HepG2 (cell line): ENCODE measurements around the gene ENTHD1. TPM values are rescaled to one million over a fixed set of nuclear protein-coding genes. Genes with fewer than 3 reads are reported as not detected.

ENCODE experiments used
- ATAC-seq: fragments of 200-7000 bp; cut with Tn5 transposase; 3 replicates; pipeline ENCODE4 v1.9.1; 2020; ENCODE audit warnings: mild to moderate bottlenecking, moderate library complexity
- BruUV-seq: library from RNA; stranded (reverse); fragments of 400-500 nt; replicated peaks from 2 replicates; lab custom pipeline; 2021; lab: Mats Ljungman, UMichigan
- CTCF ChIA-PET: fragments of 300-600 bp; formaldehyde crosslinking; extraction: SDS; loops from one replicate; lab custom pipeline; 2021; ENCODE audit warnings: low total read pairs, inconsistent platforms, low intra/inter-chr PET ratio; lab: Yijun Ruan, JAX
- POLR2A ChIA-PET: fragments of 350-600 bp; sonication (Branson Sonifier 250); formaldehyde crosslinking; loops from one replicate; lab custom pipeline; 2020; ENCODE audit warnings: antibody characterized with exemption, inconsistent platforms; lab: Yijun Ruan, JAX
- DNase-seq: peaks from one replicate; pipeline ENCODE4 v3.0.0-alpha.2; 2015; ENCODE audit warnings: low spot score
- FAIRE-seq: peaks from 3 replicates; lab custom pipeline; 2011; peaks lifted over from hg19 to GRCh38; lab: Jason Lieb, UNC
- H2AFZ ChIP-seq: one replicate; pipeline ENCODE4 v1.6.1; 2011; ENCODE audit warnings: low read length, inconsistent platforms
- H3K27ac ChIP-seq: fragments of 300-600 bp; 3 replicates; pipeline ENCODE4 v1.8.0; 2011; ENCODE audit warnings: mixed run types, mild to moderate bottlenecking, mixed read lengths, low read length, inconsistent platforms; ENCODE audit not compliant: insufficient read depth; ENCODE audit errors: extremely low read length
- H3K27me3 ChIP-seq, 2 experiments: fragments of 200-600 bp in 1 of 2; 2 replicates in 1 of 2; 3 replicates in 1 of 2; pipeline versions ENCODE4 v1.6.0 to v1.8.0; 2011; ENCODE audit warnings: low read length in 2 of 2, mild to moderate bottlenecking in 2 of 2, moderate library complexity in 2 of 2, inconsistent platforms in 1 of 2; ENCODE audit not compliant: insufficient read depth in 2 of 2, control insufficient read depth in 1 of 2
- H3K36me3 ChIP-seq, 2 experiments: fragments of 200-600 bp in 1 of 2; replicated peaks in 1 of 2; 2 replicates in 1 of 2; 3 replicates in 1 of 2; pipeline versions ENCODE4 v1.5.1 to v1.8.0; 2011; ENCODE audit warnings: low read length in 2 of 2, inconsistent platforms in 1 of 2; ENCODE audit not compliant: insufficient read depth in 2 of 2, control insufficient read depth in 1 of 2
- H3K4me1 ChIP-seq: 2 replicates; pipeline ENCODE4 v1.5.1; 2012; ENCODE audit warnings: low read length, inconsistent platforms; ENCODE audit not compliant: insufficient read depth
- H3K4me2 ChIP-seq: 2 replicates; pipeline ENCODE4 v1.6.0; 2011; ENCODE audit warnings: low read depth, low read length, inconsistent platforms
- H3K4me3 ChIP-seq, 3 experiments: fragments of 200-600 bp in 1 of 3; sonication (generic), shearing (Covaris generic) in 1 of 3; replicated peaks in 1 of 3; 2 replicates each; pipeline ENCODE4 v1.5.1; 2011 to 2016; ENCODE audit warnings: low read length in 3 of 3, inconsistent platforms in 2 of 3, low read depth in 2 of 3, mild to moderate bottlenecking in 2 of 3, control low read depth in 1 of 3, mixed read lengths in 1 of 3; ENCODE audit not compliant: insufficient read depth in 1 of 3
- H3K79me2 ChIP-seq: one replicate; pipeline ENCODE4 v1.6.1; 2011; ENCODE audit warnings: low read length, inconsistent platforms; ENCODE audit not compliant: insufficient read depth
- H3K9ac ChIP-seq: 2 replicates; pipeline ENCODE4 v1.6.0; 2011; ENCODE audit warnings: mild to moderate bottlenecking, low read depth, low read length, inconsistent platforms; ENCODE audit not compliant: insufficient read depth
- H3K9me3 ChIP-seq: 2 replicates; pipeline ENCODE4 v1.5.1; 2012; ENCODE audit warnings: mild to moderate bottlenecking, low read length
- H4K20me1 ChIP-seq: 2 replicates; pipeline ENCODE4 v1.6.0; 2011; ENCODE audit warnings: inconsistent platforms, mild to moderate bottlenecking, low read length, moderate library complexity; ENCODE audit not compliant: insufficient read depth
- ASH2L ChIP-seq: fragments of 300-600, 200-600 bp; sonication (generic); IDR thresholded peaks from 2 replicates; pipeline ENCODE4 v1.7.0; 2017; ENCODE audit warnings: low read depth, mild to moderate bottlenecking, moderate library complexity, mixed read lengths, low read length; ENCODE audit not compliant: insufficient read length
- E2F5 ChIP-seq: sonication (generic); formaldehyde crosslinking; conservative IDR thresholded peaks from 2 replicates; pipeline ENCODE4 v1.4.0; 2020; ENCODE audit warnings: missing genetic modification reagents
- KDM4B ChIP-seq: sonication (generic); formaldehyde crosslinking; IDR thresholded peaks from 2 replicates; pipeline ENCODE4 v1.4.0; 2020; ENCODE audit warnings: missing genetic modification reagents
- MTF1 ChIP-seq: sonication (generic); formaldehyde crosslinking; IDR thresholded peaks from 2 replicates; pipeline ENCODE4 v1.5.0; 2020; ENCODE audit warnings: missing genetic modification reagents
- PHF8 ChIP-seq: sonication (generic); formaldehyde crosslinking; IDR thresholded peaks from 2 replicates; pipeline ENCODE4 v1.5.0; 2020; ENCODE audit warnings: missing genetic modification reagents
- POGK ChIP-seq: sonication (generic); formaldehyde crosslinking; conservative IDR thresholded peaks from 2 replicates; pipeline ENCODE4 v1.8.0; 2022; ENCODE audit warnings: mild to moderate bottlenecking, moderate library complexity, missing genetic modification reagents
- RAD51 ChIP-seq: fragments of 450-650 bp; IDR thresholded peaks from 2 replicates; pipeline ENCODE4 v1.6.1; 2016; ENCODE audit warnings: borderline replicate concordance
- SRSF4 ChIP-seq: fragments of 200-400 bp; formaldehyde crosslinking; IDR thresholded peaks from one replicate; pipeline ENCODE4 v1.6.1; 2018; ENCODE audit warnings: mild to moderate bottlenecking, low read depth, low read length, moderate library complexity; ENCODE audit not compliant: poor library complexity, severe bottlenecking
- U2AF2 ChIP-seq: fragments of 200-400 bp; formaldehyde crosslinking; IDR thresholded peaks from 2 replicates; pipeline ENCODE4 v1.6.1; 2017; ENCODE audit warnings: low read depth, mild to moderate bottlenecking, low read length
- ZFP90 ChIP-seq: sonication (generic); formaldehyde crosslinking; IDR thresholded peaks from 2 replicates; pipeline ENCODE4 v1.8.0; 2022; ENCODE audit warnings: missing genetic modification reagents, mild to moderate bottlenecking, inconsistent platforms, borderline replicate concordance
- ZNF225 ChIP-seq: sonication (generic); formaldehyde crosslinking; IDR thresholded peaks from 2 replicates; pipeline ENCODE4 v1.4.0; 2020; ENCODE audit warnings: mild to moderate bottlenecking, missing genetic modification reagents
- ZNF30 ChIP-seq: sonication (generic); formaldehyde crosslinking; IDR thresholded peaks from 2 replicates; pipeline ENCODE4 v1.5.0; 2020; ENCODE audit warnings: mild to moderate bottlenecking, missing genetic modification reagents
- ZNF432 ChIP-seq: sonication (generic); formaldehyde crosslinking; IDR thresholded peaks from 2 replicates; pipeline ENCODE4 v1.5.0; 2020; ENCODE audit warnings: missing genetic modification reagents, mild to moderate bottlenecking, borderline replicate concordance
- ZNF75D ChIP-seq: sonication (generic); formaldehyde crosslinking; IDR thresholded peaks from 2 replicates; pipeline ENCODE4 v1.8.1; 2023; ENCODE audit warnings: missing genetic modification reagents, mild to moderate bottlenecking, borderline replicate concordance
- WGBS: methylation state at CpG from one replicate; pipeline ENCODE4 v1.1.6; 2017; ENCODE audit warnings: low lambda C conversion rate; 5-methylcytosine and 5-hydroxymethylcytosine counted together
- in situ Hi-C: cut with HindIII; loops from 2 replicates; pipeline ENCODE4 v1.10.0; 2017; ENCODE audit warnings: low pct_unique_long_range_greater_than_20kb; ENCODE audit not compliant: extremely low pct_ligation_motif_present
- intact Hi-C: fragments of 100-400 bp; cut with micrococcal nuclease; formaldehyde crosslinking; loops from one replicate; pipeline ENCODE4 v1.10.0; 2022; ENCODE audit not compliant: unreplicated experiment
- polyA plus RNA-seq, 8 experiments: library from polyadenylated mRNA; depleted of rRNA in 3 of 8; stranded (reverse) in 7 of 8; unstranded in 1 of 8; fragments of >200 nt; fragmentation: Illumina TruSeq in 4 of 8; extraction: Trizol in 4 of 8; gene quantifications; 2 replicates each; pipeline versions ENCODE4 v1.2.1 to v1.2.3, GENCODE V29; 2011 to 2016; ENCODE audit warnings: low read depth in 4 of 8, missing spikeins in 1 of 8, mixed read lengths in 1 of 8; ENCODE audit not compliant: insufficient read depth in 1 of 8
- total RNA-seq, 5 experiments: library from RNA; depleted of rRNA; stranded (reverse); fragments of >200 nt; fragmentation: Illumina TruSeq; extraction: Trizol; gene quantifications; 2 replicates each; pipeline ENCODE4 v1.2.3, GENCODE V29; 2016; ENCODE audit warnings: low read depth in 1 of 5
- TF ChIP-seq, protein P1 (sequence below): sonication (generic); formaldehyde crosslinking; conservative IDR thresholded peaks from 2 replicates; pipeline ENCODE4 v1.5.0; 2020; ENCODE audit warnings: missing genetic modification reagents
- TF ChIP-seq, protein P2 (sequence below): sonication (generic); formaldehyde crosslinking; IDR thresholded peaks from 2 replicates; pipeline ENCODE4 v1.4.0; 2020; ENCODE audit warnings: missing genetic modification reagents
- TF ChIP-seq, protein P3 (sequence below): sonication (generic); formaldehyde crosslinking; IDR thresholded peaks from 2 replicates; pipeline ENCODE4 v1.5.0; 2020; ENCODE audit warnings: mild to moderate bottlenecking, missing genetic modification reagents

The ENTHD1 gene
- total and polyA plus RNA-seq, 2 of the 13 experiments (the other 11 are each of a cell fraction or from before 2014, with no cell fraction given) = not detected

DNA sequence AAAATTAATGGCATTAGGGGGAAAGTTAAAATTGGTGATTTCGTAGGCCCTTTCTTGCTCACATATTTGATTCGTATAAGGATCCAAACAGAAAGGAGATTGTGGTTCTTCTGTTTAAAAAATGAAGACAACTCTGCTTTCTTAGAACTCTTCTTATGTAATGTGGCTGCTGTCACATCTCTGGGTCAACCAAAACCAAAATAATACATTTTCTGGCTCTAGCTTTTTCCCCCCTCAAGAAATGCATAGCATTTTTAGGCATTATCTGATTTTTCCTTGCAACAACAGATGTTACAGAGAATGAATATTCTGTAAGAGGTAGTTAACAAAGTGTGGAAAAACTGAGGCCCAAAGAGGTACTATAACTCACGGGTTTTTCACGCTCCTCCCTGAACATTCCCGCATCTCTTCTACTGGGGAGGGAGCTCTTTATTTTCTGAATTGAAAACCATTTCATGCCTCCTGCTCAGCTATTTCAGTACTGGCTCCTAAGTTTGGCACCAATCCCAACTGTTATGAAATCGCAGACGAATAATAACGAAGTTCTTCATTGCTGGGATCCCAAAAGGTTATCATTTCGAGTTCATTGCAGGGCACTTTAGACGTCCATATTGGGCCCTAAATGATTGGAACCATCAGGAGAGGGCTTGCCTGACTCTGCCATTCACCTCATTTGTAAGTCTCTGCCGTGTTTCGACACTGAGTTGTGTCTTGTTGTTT lies 24.4 kb upstream of the ENTHD1 start:
- Histone ChIP-seq H3K9me3 (no peaks in the 10 kb centered on the region), H4K20me1 (no peaks in the 10 kb centered on the region), H3K27me3 (peaks cover 0 to 13% of the 10 kb centered on the region in 2 experiments; a peak in 1 of 5 replicates), H3K4me2 (no peak overlapping the region), H3K9ac (no peak overlapping the region), H3K4me1 (no peaks in the 10 kb centered on the region), H3K27ac (no peak overlapping the region), H3K36me3 (no peaks in the 10 kb centered on the region), H2AFZ (no peak overlapping the region), H3K79me2 (no peaks in the 10 kb centered on the region), H3K4me3 (no peak overlapping the region)
- ATAC-seq (no peak), DNase-seq (no peak), FAIRE-seq (no peak)
- intact Hi-C loops (no loop called here), in situ Hi-C loops (no loop called here)
- CTCF ChIA-PET = no interaction called here
- POLR2A ChIA-PET = no interaction called here
- no TSS peak for BruUV-seq
- 4% methylated on average over 12 of the region's 12 CpGs for WGBS
- TF ChIP-seq, protein P1, sequence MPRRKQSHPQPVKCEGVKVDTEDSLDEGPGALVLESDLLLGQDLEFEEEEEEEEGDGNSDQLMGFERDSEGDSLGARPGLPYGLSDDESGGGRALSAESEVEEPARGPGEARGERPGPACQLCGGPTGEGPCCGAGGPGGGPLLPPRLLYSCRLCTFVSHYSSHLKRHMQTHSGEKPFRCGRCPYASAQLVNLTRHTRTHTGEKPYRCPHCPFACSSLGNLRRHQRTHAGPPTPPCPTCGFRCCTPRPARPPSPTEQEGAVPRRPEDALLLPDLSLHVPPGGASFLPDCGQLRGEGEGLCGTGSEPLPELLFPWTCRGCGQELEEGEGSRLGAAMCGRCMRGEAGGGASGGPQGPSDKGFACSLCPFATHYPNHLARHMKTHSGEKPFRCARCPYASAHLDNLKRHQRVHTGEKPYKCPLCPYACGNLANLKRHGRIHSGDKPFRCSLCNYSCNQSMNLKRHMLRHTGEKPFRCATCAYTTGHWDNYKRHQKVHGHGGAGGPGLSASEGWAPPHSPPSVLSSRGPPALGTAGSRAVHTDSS (CRISPR knock-in tag) = no peak
- TF ChIP-seq SRSF4 (no peak), ZNF225 (no peak), ZNF432 (no peak), PHF8 (no peak), U2AF2 (no peak), POGK (CRISPR knock-in tag) (no peak), ZFP90 (CRISPR knock-in tag) (no peak), MTF1 (CRISPR knock-in tag) (no peak), KDM4B (CRISPR knock-in tag) (no peak), RAD51 (no peak), E2F5 (no peak), ZNF30 (CRISPR knock-in tag) (no peak), ASH2L (no peak), ZNF75D (CRISPR knock-in tag) (no peak)
- TF ChIP-seq, protein P2, sequence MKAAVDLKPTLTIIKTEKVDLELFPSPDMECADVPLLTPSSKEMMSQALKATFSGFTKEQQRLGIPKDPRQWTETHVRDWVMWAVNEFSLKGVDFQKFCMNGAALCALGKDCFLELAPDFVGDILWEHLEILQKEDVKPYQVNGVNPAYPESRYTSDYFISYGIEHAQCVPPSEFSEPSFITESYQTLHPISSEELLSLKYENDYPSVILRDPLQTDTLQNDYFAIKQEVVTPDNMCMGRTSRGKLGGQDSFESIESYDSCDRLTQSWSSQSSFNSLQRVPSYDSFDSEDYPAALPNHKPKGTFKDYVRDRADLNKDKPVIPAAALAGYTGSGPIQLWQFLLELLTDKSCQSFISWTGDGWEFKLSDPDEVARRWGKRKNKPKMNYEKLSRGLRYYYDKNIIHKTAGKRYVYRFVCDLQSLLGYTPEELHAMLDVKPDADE (CRISPR knock-in tag) = no peak
- TF ChIP-seq, protein P3, sequence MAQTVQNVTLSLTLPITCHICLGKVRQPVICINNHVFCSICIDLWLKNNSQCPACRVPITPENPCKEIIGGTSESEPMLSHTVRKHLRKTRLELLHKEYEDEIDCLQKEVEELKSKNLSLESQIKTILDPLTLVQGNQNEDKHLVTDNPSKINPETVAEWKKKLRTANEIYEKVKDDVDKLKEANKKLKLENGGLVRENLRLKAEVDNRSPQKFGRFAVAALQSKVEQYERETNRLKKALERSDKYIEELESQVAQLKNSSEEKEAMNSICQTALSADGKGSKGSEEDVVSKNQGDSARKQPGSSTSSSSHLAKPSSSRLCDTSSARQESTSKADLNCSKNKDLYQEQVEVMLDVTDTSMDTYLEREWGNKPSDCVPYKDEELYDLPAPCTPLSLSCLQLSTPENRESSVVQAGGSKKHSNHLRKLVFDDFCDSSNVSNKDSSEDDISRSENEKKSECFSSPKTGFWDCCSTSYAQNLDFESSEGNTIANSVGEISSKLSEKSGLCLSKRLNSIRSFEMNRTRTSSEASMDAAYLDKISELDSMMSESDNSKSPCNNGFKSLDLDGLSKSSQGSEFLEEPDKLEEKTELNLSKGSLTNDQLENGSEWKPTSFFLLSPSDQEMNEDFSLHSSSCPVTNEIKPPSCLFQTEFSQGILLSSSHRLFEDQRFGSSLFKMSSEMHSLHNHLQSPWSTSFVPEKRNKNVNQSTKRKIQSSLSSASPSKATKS (CRISPR knock-in tag) = no peak
